AG04450 (cell line): ENCODE results near the gene AMOTL2. TPM values are rescaled to one million over a fixed set of nuclear protein-coding genes. Genes with fewer than 3 reads are reported as not detected.

ENCODE experiments used
- CTCF ChIA-PET: fragments of 300-600, 350-600 bp; formaldehyde crosslinking; extraction: SDS; loops from one replicate; lab custom pipeline; 2022; ENCODE audit warnings: antibody characterized with exemption, inconsistent platforms; lab: Charles Lee
- POLR2A ChIA-PET: fragments of 350-600 bp; formaldehyde crosslinking; extraction: SDS; loops from one replicate; lab custom pipeline; 2021; ENCODE audit warnings: antibody characterized with exemption, inconsistent platforms; lab: Yijun Ruan, JAX
- DNase-seq: peaks from one replicate; pipeline ENCODE4 v3.0.0-alpha.2; 2011; ENCODE audit warnings: low read depth, low spot score
- H3K27ac ChIP-seq: one replicate; pipeline ENCODE4 v1.5.1; 2012; ENCODE audit warnings: low read depth, low read length, control low read depth
- H3K27me3 ChIP-seq: one replicate; pipeline ENCODE4 v1.6.0; 2012; ENCODE audit warnings: low read length; ENCODE audit not compliant: control insufficient read depth, insufficient read depth
- H3K4me3 ChIP-seq: 2 replicates; pipeline ENCODE4 v1.5.1; 2011; ENCODE audit warnings: mild to moderate bottlenecking, low read depth, low read length, control low read depth
- H3K9me3 ChIP-seq: 2 replicates; pipeline ENCODE4 v1.5.1; 2012; ENCODE audit warnings: low read length; ENCODE audit not compliant: control insufficient read depth, insufficient read depth
- polyA plus RNA-seq: library from polyadenylated mRNA; depleted of rRNA; stranded (reverse); fragments of >200 nt; gene quantifications from 2 replicates; pipeline ENCODE4 v1.2.3, GENCODE V29; 2011
- TF ChIP-seq, protein P1 (sequence below): IDR thresholded peaks from 2 replicates; pipeline ENCODE4 v1.5.1; 2011; ENCODE audit warnings: low read depth, low read length, control low read depth, inconsistent platforms

AMOTL2 gene
- polyA plus RNA-seq, 1 experiment, result 74.5 TPM

DNA sequence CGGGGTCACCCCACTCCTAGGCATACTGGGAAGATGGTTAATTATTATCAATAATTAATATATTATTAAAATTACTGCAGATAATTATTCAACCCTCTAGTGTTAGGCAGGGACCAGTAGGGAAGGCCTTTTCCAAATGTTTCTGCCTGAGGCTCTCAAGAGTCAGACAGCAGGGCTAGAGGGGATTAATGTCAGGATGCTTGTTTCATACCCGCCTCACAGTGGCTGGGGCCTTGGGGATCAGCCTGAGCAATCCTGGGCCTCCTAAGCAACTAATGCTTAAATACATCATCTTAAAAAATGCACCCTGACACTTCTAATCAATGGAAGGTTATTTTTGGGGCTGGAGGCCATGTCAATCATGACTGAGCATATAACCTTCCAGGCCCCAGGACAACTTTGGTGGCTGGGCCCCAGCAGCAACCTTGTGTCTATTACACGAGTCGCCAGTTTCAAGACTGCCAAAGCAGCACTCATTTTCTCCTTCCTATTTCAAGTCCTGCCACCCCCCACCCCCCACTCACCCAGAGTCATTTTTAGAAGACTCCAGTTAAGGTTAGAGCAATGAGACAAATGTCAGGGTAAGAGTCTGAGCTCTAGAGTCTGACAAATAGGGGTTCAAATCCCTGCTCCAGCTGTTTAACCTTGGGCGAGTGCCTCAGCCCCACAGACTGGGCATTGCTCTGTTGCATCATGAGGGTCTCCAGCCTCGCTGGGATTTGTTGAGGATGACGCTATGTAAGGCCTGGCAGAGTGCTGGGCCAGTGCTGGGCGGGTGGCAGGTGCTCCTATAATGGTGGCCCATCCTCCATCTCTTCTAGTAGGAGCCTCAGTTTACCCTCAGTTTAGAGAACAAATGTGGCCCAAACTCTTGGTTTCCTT, 6.1 kb downstream of the AMOTL2 start:
- no peak for DNase-seq

DNA sequence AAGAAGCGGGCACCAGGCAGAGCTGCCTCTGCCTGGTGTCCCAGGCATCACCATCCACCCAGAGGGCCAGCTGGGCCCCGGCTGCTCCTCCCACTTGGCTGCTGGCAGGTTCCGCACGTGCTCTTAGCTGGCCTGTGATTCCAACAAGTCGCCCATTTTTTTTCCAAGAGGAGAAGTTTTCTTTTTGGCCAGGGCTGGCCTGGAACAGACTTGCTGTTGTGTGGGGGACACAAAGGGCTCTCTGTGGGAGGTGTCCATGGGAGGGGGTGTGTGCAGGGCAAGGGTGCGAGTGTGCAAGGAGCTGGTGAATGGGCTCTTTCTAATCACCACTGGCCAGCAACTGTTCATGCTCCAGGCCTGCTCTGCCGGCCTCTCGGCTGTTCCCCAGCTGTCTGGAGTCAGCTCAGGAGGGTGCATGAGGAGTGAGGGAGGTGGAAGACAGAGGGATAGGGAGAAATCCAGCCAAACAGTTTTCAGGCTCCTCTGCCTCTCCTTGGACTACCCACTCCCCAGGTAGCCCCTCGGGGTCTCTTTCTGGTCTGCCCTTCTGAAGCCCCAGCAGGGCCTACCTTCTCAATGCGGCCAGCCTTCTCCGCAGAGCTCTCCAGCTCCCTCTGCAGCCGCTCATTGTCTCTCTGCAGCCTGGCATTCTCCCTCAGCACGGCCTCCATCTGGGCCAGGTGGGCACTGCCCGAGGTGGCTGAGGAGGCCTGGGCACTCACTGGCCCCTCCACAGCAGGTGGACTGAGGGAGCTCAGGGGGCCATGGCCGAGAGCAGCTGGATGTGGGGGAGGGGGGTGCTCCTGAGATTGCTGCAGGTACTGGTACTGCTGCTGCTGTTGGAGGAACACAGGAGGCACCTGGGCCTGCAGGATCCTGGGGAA, 7.1 kb downstream of the AMOTL2 start:
- POLR2A ChIA-PET, result interaction anchor here (0.7 to 5.8 kb wide), 14 partner anchors 9 to 116 kb away, joined by 3 to 90 read pairs (median 4); no protein-coding TSS in a partner anchor
- H3K4me3 ChIP-seq, result no peak overlapping the region
- DNase-seq, result no peak
- CTCF ChIA-PET, result interaction anchor here (0.6 to 4.7 kb wide), 6 partner anchors 54 to 151 kb away, joined by 3 to 33 read pairs (median 4); no protein-coding TSS in a partner anchor
- TF ChIP-seq, protein P1, sequence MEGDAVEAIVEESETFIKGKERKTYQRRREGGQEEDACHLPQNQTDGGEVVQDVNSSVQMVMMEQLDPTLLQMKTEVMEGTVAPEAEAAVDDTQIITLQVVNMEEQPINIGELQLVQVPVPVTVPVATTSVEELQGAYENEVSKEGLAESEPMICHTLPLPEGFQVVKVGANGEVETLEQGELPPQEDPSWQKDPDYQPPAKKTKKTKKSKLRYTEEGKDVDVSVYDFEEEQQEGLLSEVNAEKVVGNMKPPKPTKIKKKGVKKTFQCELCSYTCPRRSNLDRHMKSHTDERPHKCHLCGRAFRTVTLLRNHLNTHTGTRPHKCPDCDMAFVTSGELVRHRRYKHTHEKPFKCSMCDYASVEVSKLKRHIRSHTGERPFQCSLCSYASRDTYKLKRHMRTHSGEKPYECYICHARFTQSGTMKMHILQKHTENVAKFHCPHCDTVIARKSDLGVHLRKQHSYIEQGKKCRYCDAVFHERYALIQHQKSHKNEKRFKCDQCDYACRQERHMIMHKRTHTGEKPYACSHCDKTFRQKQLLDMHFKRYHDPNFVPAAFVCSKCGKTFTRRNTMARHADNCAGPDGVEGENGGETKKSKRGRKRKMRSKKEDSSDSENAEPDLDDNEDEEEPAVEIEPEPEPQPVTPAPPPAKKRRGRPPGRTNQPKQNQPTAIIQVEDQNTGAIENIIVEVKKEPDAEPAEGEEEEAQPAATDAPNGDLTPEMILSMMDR, result no peak
- H3K27ac ChIP-seq, result peak overlapping the region; percentile 77
- H3K27me3 ChIP-seq, result no peaks in the 10 kb centered on the region
- no peaks in the 10 kb centered on the region; the same call in 1 of the 2 replicates for H3K9me3 ChIP-seq

More for the DNA sequence above, 6.1 kb downstream of the AMOTL2 start:
- H3K4me3 ChIP-seq, result no peak overlapping the region; the same call in 1 of the 2 replicates
- H3K27me3 ChIP-seq, result no peaks in the 10 kb centered on the region
- TF ChIP-seq, protein P1, result no peak
- CTCF ChIA-PET, result interaction anchor here (0.7 to 4.7 kb wide), 5 partner anchors 60 to 439 kb away, joined by 3 to 33 read pairs (median 6); no protein-coding TSS in a partner anchor
- POLR2A ChIA-PET, result interaction anchor here (0.6 to 7.0 kb wide), 11 partner anchors 11 to 115 kb away, joined by 3 to 90 read pairs (median 6); no protein-coding TSS in a partner anchor
- H3K27ac ChIP-seq, result peak overlapping the region; percentile 100
- H3K9me3 ChIP-seq, result peaks cover under 1% of the 10 kb centered on the region; the same call in 1 of the 2 replicates

GRCh38 chr3:134366221-134366927, 7.9 kb downstream of the AMOTL2 start:
- TF ChIP-seq, protein P1, result no peak
- CTCF ChIA-PET, result interaction anchor here (1.1 to 4.7 kb wide), 6 partner anchors 58 to 150 kb away, joined by 3 to 38 read pairs (median 5); no protein-coding TSS in a partner anchor
- no peaks in the 10 kb centered on the region for H3K27me3 ChIP-seq
- no peak overlapping the region for H3K4me3 ChIP-seq
- no peaks in the 10 kb centered on the region; the same call in 1 of the 2 replicates for H3K9me3 ChIP-seq
- DNase-seq, result no peak
- POLR2A ChIA-PET, result interaction anchor here (0.6 to 5.8 kb wide), 15 partner anchors 8 to 119 kb away, joined by 3 to 90 read pairs (median 6); partner anchors contain the start of genes ANAPC13 and CEP63
- H3K27ac ChIP-seq, result peak overlapping the region; percentile 77

DNA sequence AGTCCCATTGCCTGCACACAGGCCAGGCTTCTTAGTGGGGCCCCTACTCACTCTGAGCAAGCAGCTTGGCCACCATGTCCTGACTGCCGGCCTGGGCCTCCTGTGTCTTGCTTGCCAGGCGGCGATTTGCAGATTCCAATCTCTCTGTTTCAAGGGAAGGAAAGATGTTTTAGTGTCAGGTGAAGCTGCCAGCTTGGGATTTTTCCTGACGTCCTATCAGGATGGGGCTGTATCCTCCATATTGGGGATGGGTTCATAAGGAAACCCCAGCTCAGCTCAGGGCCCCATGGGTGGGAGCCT, 8.5 kb downstream of the AMOTL2 start:
- H3K9me3 ChIP-seq, result no peaks in the 10 kb centered on the region; the same call in 1 of the 2 replicates
- ChIA-PET POLR2A (interaction anchor here (0.6 to 5.8 kb wide), 11 partner anchors 8 to 120 kb away, joined by 3 to 90 read pairs (median 9); partner anchors contain the start of genes AMOTL2, ANAPC13 and CEP63), CTCF (interaction anchor here (0.9 to 4.7 kb wide), 5 partner anchors 52 to 114 kb away, joined by 3 to 38 read pairs (median 5); no protein-coding TSS in a partner anchor)
- no peak for DNase-seq
- TF ChIP-seq, protein P1, result no peak
- no peak overlapping the region for H3K4me3 ChIP-seq
- peak overlapping the region; percentile 77 for H3K27ac ChIP-seq
- H3K27me3 ChIP-seq, result no peaks in the 10 kb centered on the region
